ENCODE measurements around the gene CCDC195.

- TF ChIP-seq CTCF (IDR thresholded peaks at IDR 0.05; ENCODE audit: low read length), result no peak
- TF ChIP-seq EZH2 (IDR thresholded peaks at IDR 0.05; ENCODE audit: borderline replicate concordance, low read length), result no peak
These were observed 21.7 kb downstream of the CCDC195 start for GRCh38 chr2:224694502-224694901.

Data from OCI-LY1 (cell line).